Measurements from ENCODE around the gene FRMD7.
A peak's percentile ranks its signal among the peaks of the same experiment; 100 is the strongest.
"Not testable (repeated sequence)": the region's sequence is repeated elsewhere in the genome, so short reads cannot be mapped to it uniquely, and the experiment has no call there.

The FRMD7 gene

GRCh38 chrX:132101799-132102198 is 26.0 kb downstream of the FRMD7 start:
- FAIRE-seq (no peak), DNase-seq (ENCODE audit: insufficient read length, low spot score) (no peak)
- TF ChIP-seq POLR2A (IDR thresholded peaks at IDR 0.05; ENCODE audit: low read depth, low read length) (no peak), PAX5 (IDR thresholded peaks at IDR 0.05; ENCODE audit: insufficient read depth, low read length, severe bottlenecking) (no peak), POU2F2 (IDR thresholded peaks at IDR 0.05; ENCODE audit: low read depth, low read length) (no peak), TAF1 (IDR thresholded peaks at IDR 0.05; ENCODE audit: low read depth, low read length) (no peak), SPI1 (IDR thresholded peaks at IDR 0.05; ENCODE audit: low read depth, low read length) (no peak), POLR2AphosphoS5 (IDR thresholded peaks at IDR 0.05; ENCODE audit: low read depth, low read length) (no peak)

- no peak for TF ChIP-seq POLR2AphosphoS5 (IDR thresholded peaks at IDR 0.05; ENCODE audit: low read depth, low read length)
- TF ChIP-seq POU2F2 (IDR thresholded peaks at IDR 0.05; ENCODE audit: low read depth, low read length): no peak
- no peak for TF ChIP-seq SPI1 (IDR thresholded peaks at IDR 0.05; ENCODE audit: low read depth, low read length)
- no peak for TF ChIP-seq TAF1 (IDR thresholded peaks at IDR 0.05; ENCODE audit: low read depth, low read length)
- no peak for TF ChIP-seq POLR2A (IDR thresholded peaks at IDR 0.05; ENCODE audit: low read depth, low read length)
- no peak for TF ChIP-seq PAX5 (IDR thresholded peaks at IDR 0.05; ENCODE audit: insufficient read depth, low read length, severe bottlenecking)
- DNase-seq (ENCODE audit: insufficient read length, low spot score) (no peak), FAIRE-seq (no peak)
Measured at GRCh38 chrX:132101206-132101605, 26.6 kb downstream of the FRMD7 start.

- not testable (repeated sequence) for FAIRE-seq; DNase-seq (ENCODE audit: insufficient read length, low spot score)
Measured at GRCh38 chrX:132098704-132099103, 29.1 kb downstream of the FRMD7 start.

GRCh38 chrX:132094164-132094563 is 33.7 kb downstream of the FRMD7 start:
- DNase-seq (ENCODE audit: insufficient read length, low spot score) (no peak), FAIRE-seq (peak; percentile 20)
- no peak for TF ChIP-seq PAX5 (IDR thresholded peaks at IDR 0.05; ENCODE audit: insufficient read depth, low read length, severe bottlenecking)
- TF ChIP-seq POU2F2 (IDR thresholded peaks at IDR 0.05; ENCODE audit: low read depth, low read length): no peak
- TF ChIP-seq SPI1 (IDR thresholded peaks at IDR 0.05; ENCODE audit: low read depth, low read length): no peak
- no peak for TF ChIP-seq TAF1 (IDR thresholded peaks at IDR 0.05; ENCODE audit: low read depth, low read length)
- no peak for TF ChIP-seq POLR2AphosphoS5 (IDR thresholded peaks at IDR 0.05; ENCODE audit: low read depth, low read length)
- TF ChIP-seq POLR2A (IDR thresholded peaks at IDR 0.05; ENCODE audit: low read depth, low read length): no peak

GRCh38 chrX:132093239-132093860 is 34.5 kb downstream of the FRMD7 start:
- FAIRE-seq: no peak
- TF ChIP-seq TAF1 (IDR thresholded peaks at IDR 0.05; ENCODE audit: low read depth, low read length): no peak
- TF ChIP-seq POU2F2 (IDR thresholded peaks at IDR 0.05; ENCODE audit: low read depth, low read length): no peak
- no peak for TF ChIP-seq PAX5 (IDR thresholded peaks at IDR 0.05; ENCODE audit: insufficient read depth, low read length, severe bottlenecking)
- no peak for TF ChIP-seq POLR2A (IDR thresholded peaks at IDR 0.05; ENCODE audit: low read depth, low read length)
- TF ChIP-seq POLR2AphosphoS5 (IDR thresholded peaks at IDR 0.05; ENCODE audit: low read depth, low read length): no peak
- TF ChIP-seq SPI1 (IDR thresholded peaks at IDR 0.05; ENCODE audit: low read depth, low read length): no peak
- DNase-seq (ENCODE audit: insufficient read length, low spot score): no peak

GRCh38 chrX:132092439-132093065 is 35.3 kb downstream of the FRMD7 start:
- peak; percentile 10 for DNase-seq (ENCODE audit: insufficient read length, low spot score)
- peak; percentile 77 for FAIRE-seq
- TF ChIP-seq POLR2A (IDR thresholded peaks at IDR 0.05; ENCODE audit: low read depth, low read length): no peak
- no peak for TF ChIP-seq POU2F2 (IDR thresholded peaks at IDR 0.05; ENCODE audit: low read depth, low read length)
- no peak for TF ChIP-seq SPI1 (IDR thresholded peaks at IDR 0.05; ENCODE audit: low read depth, low read length)
- no peak for TF ChIP-seq PAX5 (IDR thresholded peaks at IDR 0.05; ENCODE audit: insufficient read depth, low read length, severe bottlenecking)
- TF ChIP-seq TAF1 (IDR thresholded peaks at IDR 0.05; ENCODE audit: low read depth, low read length): no peak
- TF ChIP-seq POLR2AphosphoS5 (IDR thresholded peaks at IDR 0.05; ENCODE audit: low read depth, low read length): no peak

- TF ChIP-seq SPI1 (IDR thresholded peaks at IDR 0.05; ENCODE audit: low read depth, low read length) (no peak), POLR2AphosphoS5 (IDR thresholded peaks at IDR 0.05; ENCODE audit: low read depth, low read length) (no peak), POLR2A (IDR thresholded peaks at IDR 0.05; ENCODE audit: low read depth, low read length) (no peak), PAX5 (IDR thresholded peaks at IDR 0.05; ENCODE audit: insufficient read depth, low read length, severe bottlenecking) (no peak), POU2F2 (IDR thresholded peaks at IDR 0.05; ENCODE audit: low read depth, low read length) (no peak), TAF1 (IDR thresholded peaks at IDR 0.05; ENCODE audit: low read depth, low read length) (no peak)
- DNase-seq (ENCODE audit: insufficient read length, low spot score) (no peak), FAIRE-seq (no peak)
Measured at GRCh38 chrX:132090403-132091159, 37.2 kb downstream of the FRMD7 start.

GRCh38 chrX:132088864-132089263 is 39.0 kb downstream of the FRMD7 start:
- no peak for FAIRE-seq
- TF ChIP-seq TAF1 (IDR thresholded peaks at IDR 0.05; ENCODE audit: low read depth, low read length): no peak
- no peak for TF ChIP-seq PAX5 (IDR thresholded peaks at IDR 0.05; ENCODE audit: insufficient read depth, low read length, severe bottlenecking)
- TF ChIP-seq POU2F2 (IDR thresholded peaks at IDR 0.05; ENCODE audit: low read depth, low read length): no peak
- no peak for TF ChIP-seq POLR2AphosphoS5 (IDR thresholded peaks at IDR 0.05; ENCODE audit: low read depth, low read length)
- no peak for TF ChIP-seq SPI1 (IDR thresholded peaks at IDR 0.05; ENCODE audit: low read depth, low read length)
- no peak for TF ChIP-seq POLR2A (IDR thresholded peaks at IDR 0.05; ENCODE audit: low read depth, low read length)
- no peak for DNase-seq (ENCODE audit: insufficient read length, low spot score)

- DNase-seq (ENCODE audit: insufficient read length, low spot score) (no peak), FAIRE-seq (no peak)
- TF ChIP-seq POLR2AphosphoS5 (IDR thresholded peaks at IDR 0.05; ENCODE audit: low read depth, low read length) (no peak), PAX5 (IDR thresholded peaks at IDR 0.05; ENCODE audit: insufficient read depth, low read length, severe bottlenecking) (no peak), POLR2A (IDR thresholded peaks at IDR 0.05; ENCODE audit: low read depth, low read length) (no peak), POU2F2 (IDR thresholded peaks at IDR 0.05; ENCODE audit: low read depth, low read length) (no peak), SPI1 (IDR thresholded peaks at IDR 0.05; ENCODE audit: low read depth, low read length) (no peak)
Measured at GRCh38 chrX:132086672-132087071, 41.1 kb downstream of the FRMD7 start.
